GM06990 (cell line): ENCODE measurements around the gene CCDC182.

ENCODE experiments used
- DNase-seq: peaks from one replicate; pipeline ENCODE4 v3.0.0-alpha.2; 2011; ENCODE audit not compliant: insufficient read length; ENCODE audit errors: extremely low read depth
- H3K27me3 ChIP-seq: replicated peaks from 2 replicates; pipeline ENCODE4 v1.6.0; 2011; ENCODE audit warnings: low read length; ENCODE audit not compliant: control insufficient read depth, insufficient read depth
- H3K36me3 ChIP-seq: 2 replicates; pipeline ENCODE4 v1.5.1; 2011; ENCODE audit warnings: low read length; ENCODE audit not compliant: control insufficient read depth, insufficient read depth
- H3K4me3 ChIP-seq: replicated peaks from 2 replicates; pipeline ENCODE4 v1.5.1; 2011; ENCODE audit warnings: low read depth, mild to moderate bottlenecking, control low read depth, low read length
- CTCF ChIP-seq: IDR thresholded peaks from 2 replicates; pipeline ENCODE4 v1.5.1; 2011; ENCODE audit warnings: low read length, control low read depth, mild to moderate bottlenecking, inconsistent platforms; ENCODE audit not compliant: insufficient read depth, poor library complexity, severe bottlenecking

CCDC182 gene

GRCh38 chr17:57776366-57776765 lies 31.3 kb upstream of the CCDC182 start:
- DNase-seq, result no peak
- no peak for TF ChIP-seq CTCF
- Histone ChIP-seq H3K4me3 (no peak overlapping the region), H3K27me3 (peaks cover 2% of the 10 kb centered on the region), H3K36me3 (no peaks in the 10 kb centered on the region)

- DNase-seq, result no peak
- Histone ChIP-seq H3K4me3 (no peak overlapping the region), H3K27me3 (peaks cover 2% of the 10 kb centered on the region), H3K36me3 (no peaks in the 10 kb centered on the region)
- TF ChIP-seq CTCF, result no peak
Measured at GRCh38 chr17:57774872-57775271, 29.8 kb upstream of the CCDC182 start.

DNA sequence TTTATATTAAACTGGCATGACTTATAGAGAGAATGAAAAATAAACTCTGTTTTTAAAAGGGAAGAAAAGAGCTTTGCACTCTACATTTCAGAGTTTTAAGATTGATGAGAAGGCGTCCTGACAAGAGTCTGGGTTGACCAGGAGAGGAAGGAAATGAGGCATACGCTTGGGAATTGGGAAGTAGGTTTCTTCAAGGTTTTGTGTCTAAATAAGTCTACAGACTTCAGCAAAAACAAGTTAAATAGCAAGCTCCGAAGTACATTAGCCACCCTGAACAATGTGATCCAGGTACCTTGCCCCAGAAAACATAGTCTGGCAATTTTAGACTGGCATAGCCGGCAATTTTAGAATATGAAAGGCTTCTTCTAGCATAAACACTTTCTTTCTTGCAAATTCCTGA lies 28.5 kb upstream of the CCDC182 start:
- Histone ChIP-seq H3K27me3 (peaks cover 2% of the 10 kb centered on the region), H3K36me3 (no peaks in the 10 kb centered on the region), H3K4me3 (no peak overlapping the region)
- TF ChIP-seq CTCF, result no peak
- DNase-seq, result no peak

DNA sequence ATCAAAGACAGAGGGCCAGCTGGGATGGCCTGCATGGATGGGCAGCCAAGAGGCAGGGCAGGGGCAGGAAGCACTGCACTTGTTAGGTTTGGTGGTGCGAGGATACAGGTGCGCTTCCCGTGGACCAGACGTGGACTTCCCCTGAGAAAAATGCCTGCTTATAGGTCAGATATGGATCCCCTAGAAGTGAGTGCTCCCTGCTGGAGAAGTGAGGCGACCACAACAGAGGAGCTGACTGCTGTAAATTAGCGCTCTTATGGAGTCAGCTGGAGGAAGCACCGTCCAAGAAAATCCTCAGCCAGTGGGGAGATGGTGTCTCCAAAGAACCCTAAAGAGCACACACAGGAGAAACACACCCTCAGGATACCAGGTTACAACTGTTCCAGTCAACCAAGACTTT lies 27.7 kb upstream of the CCDC182 start:
- DNase-seq, result no peak
- H3K27me3 ChIP-seq, result peaks cover 2% of the 10 kb centered on the region
- H3K36me3 ChIP-seq, result no peaks in the 10 kb centered on the region
- H3K4me3 ChIP-seq, result no peak overlapping the region
- no peak for TF ChIP-seq CTCF

DNA sequence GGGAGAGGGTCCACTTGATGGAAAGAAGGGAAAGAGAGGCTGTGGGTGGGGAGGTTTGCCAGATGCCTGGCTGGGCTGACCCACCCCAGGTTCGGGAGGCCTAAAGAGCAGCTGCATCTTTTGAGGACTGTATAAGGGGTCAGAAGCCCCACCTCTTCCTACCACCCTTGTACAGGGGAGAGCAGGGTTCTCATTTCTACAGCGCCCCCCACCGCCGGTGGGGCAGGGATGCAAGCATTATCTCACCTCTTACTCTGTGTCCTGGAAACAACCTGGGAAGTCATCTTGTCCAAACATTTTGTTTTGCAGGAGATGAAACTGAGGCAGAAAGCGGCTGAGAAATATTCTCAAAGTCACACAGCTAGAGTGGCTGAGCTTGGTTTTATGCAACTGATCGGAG lies 22.5 kb upstream of the CCDC182 start:
- no peak for TF ChIP-seq CTCF
- Histone ChIP-seq H3K4me3 (no peak overlapping the region), H3K27me3 (no peaks in the 10 kb centered on the region; the same call in 1 of the 2 replicates), H3K36me3 (no peaks in the 10 kb centered on the region)
- DNase-seq, result no peak

- no peak for TF ChIP-seq CTCF
- no peak for DNase-seq
- Histone ChIP-seq H3K36me3 (no peaks in the 10 kb centered on the region), H3K4me3 (no peak overlapping the region), H3K27me3 (no peaks in the 10 kb centered on the region; the same call in 1 of the 2 replicates)
Measured at GRCh38 chr17:57766318-57766943, 21.3 kb upstream of the CCDC182 start.
